NCI-H2107 treated with DMSO at 0.1 percent for 48 hours (cell line): ENCODE data around the gene RITA1.
A peak's percentile ranks its signal among the peaks of the same experiment; 100 is the strongest.

ENCODE experiments used
- DNase-seq: peaks from one replicate; lab custom pipeline; 2025; ENCODE audit not compliant: unreplicated experiment; lab: John Stamatoyannopoulos, UW

Gene RITA1

DNA sequence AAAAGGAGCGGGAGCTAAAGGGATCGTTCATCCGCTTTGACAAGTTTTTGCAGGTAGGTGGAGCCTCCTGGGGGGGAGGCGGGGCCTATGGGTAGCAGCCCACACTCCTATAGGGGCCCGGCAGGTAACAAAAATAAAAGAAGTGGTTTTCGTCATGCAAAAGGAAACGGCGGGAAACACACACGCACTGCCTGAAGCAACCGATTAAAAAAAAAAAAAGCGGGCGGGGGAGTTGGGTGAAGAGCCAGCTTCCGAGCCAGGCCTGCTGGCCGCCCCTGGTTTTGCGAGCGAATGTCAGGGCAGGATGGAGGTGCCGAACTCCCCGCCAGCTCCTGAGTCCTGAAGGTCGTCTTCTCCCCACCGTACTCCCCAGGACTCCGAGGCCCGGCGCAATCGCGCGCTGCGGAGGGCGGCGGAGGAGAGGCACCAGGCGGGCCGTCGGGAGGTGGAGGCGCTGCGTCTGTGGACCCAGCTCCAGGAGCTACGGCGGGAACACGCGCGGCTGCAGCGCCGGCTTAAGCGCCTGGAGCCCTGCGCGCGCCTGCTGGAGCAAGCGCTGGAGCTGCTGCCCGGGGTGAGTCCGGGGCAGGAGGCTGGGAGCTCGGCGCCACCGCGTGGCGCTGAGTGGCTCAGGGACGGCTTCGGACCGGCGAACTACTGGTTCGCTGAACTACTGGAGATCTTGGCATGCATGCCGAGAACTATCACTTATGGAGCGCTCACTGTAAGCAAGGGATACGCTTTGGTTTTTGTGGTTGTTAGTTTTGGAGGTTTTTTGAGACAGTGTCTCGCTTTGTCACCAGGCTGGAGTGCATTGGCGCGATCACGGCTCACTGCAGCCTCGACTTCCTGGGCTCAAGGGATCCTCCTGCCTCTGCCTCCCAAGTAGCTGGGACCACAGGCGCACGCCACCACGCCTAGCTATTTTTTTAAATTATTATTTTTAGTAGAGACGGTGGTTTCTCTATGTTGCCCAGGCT is 32.4 kb upstream of the RITA1 start:
- peak; percentile 25 for DNase-seq

DNA sequence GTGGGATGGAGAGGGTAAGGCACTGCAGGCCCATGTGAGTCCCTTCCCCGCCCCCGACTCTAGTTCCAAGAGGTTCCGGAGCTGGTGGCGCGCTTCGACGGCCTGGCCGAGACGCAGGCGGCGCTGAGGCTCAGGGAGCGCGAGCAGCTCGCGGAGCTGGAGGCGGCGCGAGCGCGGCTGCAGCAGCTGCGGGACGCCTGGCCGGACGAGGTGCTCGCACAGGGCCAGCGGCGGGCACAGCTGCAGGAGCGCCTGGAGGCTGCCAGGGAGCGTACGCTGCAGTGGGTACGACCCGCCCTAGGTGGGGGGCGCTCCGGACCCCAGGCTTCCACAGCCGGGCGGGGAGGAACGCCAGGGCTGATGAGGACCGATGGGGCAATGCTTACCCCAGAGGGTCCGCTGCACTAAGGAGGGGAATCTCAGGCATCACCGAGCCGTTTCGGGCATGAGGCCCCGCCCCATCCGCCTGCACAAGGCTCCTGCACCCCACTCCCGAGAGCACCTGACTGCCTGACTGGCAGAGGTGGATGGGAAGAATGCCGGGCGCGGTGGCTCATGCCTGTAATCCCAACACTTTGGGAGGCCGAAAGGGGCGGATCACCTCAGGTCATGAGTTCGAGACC is 31.1 kb upstream of the RITA1 start:
- DNase-seq: no peak

DNA sequence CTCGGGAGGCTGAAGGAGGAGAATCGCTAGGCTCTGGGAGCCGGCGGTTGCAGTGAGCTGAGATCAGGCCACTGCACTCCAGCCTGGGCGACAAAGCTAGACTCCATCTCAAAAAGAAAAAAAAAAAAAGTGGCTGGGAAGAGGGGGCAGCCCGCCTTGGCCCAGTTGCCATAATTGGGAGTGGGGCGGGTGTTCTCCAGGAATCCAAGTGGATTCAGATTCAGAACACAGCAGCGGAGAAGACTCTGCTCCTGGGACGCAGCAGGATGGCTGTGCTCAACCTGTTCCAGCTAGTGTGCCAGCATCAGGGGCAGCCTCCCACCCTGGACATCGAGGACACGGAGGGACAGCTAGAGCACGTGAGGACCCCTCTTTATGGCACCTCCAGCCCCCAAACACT is 30.5 kb upstream of the RITA1 start:
- no peak for DNase-seq

DNA sequence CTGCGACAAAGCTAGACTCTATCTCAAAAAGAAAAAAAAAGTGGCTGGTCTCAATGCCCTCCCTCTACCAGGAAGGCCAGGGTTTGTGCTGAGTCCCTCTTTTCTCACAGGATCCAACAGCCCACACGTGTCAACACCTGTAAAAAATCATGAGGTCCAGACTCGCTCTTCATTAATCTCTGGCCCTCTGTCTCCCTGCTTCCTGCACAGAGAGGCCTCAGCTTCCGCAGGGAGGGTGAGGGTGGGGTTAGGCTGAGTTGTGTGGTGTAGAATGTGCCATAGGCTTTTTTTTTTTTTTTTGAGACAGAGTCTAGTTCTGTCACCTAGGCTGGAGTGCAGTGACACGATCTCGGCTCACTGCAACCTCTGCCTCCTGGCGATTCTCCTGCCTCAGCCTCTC is 29.9 kb upstream of the RITA1 start:
- DNase-seq: no peak

DNA sequence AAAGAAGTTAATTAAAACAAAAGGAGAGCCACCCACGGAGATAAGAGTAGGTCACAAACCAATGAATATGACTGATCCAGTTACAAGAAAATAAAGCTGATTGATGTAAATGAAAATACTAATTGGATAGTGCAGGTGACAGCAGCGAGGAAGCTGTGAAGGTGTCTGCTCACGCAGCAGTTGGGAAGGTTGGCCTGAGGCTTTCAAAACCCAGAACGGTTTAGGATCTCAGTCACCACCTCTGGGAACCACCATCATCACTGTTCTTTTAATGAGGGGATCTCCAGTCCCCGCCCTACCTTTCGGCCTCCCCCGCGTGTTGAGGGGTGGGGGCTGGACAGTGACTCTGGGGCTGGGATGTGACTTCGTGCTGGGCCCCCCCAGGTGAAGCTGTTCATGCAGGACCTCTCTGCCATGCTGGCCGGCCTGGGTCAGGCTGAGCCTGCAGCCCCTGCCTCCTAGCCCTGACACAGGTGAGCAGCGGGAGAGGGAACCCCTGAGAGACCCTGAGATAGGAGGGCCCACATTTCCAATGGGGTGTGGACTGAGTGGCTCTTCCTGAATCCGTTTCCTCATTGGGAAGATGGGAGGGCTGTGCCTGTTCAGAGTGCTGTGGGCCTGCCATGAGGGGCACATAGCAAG is 28.2 kb upstream of the RITA1 start:
- no peak for DNase-seq

DNA sequence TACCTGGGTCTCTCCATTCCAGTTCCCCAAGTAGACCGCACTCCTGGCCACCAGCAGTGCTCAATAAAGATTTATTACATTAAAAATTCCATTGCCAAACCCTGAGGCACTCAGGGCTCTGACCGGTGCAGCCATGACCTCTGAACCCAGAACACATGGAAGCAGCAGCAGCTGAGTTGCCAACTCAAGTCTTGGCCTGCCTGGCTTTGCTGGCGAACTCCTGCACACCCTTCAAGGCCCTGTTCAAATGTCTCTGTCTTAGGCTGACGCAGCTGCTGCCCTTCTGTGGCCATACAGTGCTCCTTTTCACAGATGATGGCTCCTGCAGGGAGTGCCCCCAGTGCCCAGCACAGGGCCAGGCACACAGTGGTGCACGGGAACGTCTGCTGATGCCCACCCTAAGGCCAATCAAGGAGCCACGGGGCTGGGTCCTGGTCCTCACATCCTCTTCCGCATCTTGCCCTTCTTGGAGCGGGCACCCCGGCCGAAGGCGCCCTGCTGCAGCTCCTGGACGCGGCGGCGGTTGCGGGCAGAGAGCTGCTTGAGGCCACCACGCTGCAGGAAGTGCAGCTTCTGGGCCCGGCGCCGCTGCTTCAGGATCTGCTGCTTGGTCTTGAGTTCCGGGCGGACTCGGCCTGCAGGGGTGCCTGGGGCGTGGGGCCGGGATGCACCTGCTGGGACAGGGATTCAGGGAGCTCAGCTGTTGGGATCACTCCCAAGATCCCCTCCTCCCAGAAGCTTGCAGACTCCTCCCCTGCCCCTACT is 26.9 kb upstream of the RITA1 start:
- DNase-seq: no peak

DNA sequence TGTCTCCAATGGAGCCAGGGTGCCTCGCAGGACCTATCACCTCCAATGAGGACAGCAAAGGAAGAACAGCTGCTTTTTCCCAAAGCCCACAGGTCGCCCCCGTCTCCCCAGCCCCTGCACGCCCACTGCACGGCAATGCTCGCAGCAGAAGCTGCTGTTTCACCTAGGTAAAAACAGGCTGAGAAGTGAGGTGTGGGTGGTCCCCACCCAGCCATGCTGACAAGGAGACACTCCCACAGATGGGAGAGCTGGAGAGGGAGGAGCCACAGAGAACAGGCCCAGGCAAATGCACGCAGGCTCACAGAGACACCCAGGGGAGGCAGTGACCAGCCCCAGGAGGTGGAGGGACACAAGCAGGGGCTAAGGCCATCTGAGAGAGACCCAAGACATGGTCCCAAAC is 25.6 kb upstream of the RITA1 start:
- no peak for DNase-seq

DNA sequence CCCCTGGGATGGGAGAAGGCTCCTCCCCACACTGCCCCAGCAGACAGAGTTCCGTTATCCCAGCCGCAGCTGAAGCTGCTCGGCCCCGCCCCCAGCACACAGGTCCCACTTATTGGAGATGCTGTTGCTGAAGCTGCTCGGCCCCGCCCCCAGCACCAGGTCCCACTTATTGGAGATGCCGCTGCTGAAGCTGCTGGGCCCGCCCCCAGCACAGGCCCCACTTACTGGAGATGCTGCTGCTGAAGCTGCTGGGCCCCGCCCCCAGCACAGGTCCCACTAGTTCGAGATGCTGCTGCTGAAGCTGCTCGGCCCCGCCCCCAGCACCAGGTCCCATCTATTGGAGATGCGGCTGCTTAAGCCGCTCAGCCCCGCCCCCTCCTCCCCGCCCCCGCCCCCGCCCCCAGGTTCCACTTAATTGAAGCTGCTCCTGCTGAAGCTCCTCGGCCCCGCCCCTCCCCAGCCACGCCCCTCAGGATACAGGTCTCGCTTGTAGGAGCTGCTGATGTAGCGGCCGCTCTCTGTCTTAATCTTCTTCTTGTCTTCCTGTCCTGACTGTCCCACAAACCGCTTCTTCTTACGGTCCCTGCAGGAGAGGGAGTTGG is 24.0 kb upstream of the RITA1 start:
- DNase-seq: no peak

DNA sequence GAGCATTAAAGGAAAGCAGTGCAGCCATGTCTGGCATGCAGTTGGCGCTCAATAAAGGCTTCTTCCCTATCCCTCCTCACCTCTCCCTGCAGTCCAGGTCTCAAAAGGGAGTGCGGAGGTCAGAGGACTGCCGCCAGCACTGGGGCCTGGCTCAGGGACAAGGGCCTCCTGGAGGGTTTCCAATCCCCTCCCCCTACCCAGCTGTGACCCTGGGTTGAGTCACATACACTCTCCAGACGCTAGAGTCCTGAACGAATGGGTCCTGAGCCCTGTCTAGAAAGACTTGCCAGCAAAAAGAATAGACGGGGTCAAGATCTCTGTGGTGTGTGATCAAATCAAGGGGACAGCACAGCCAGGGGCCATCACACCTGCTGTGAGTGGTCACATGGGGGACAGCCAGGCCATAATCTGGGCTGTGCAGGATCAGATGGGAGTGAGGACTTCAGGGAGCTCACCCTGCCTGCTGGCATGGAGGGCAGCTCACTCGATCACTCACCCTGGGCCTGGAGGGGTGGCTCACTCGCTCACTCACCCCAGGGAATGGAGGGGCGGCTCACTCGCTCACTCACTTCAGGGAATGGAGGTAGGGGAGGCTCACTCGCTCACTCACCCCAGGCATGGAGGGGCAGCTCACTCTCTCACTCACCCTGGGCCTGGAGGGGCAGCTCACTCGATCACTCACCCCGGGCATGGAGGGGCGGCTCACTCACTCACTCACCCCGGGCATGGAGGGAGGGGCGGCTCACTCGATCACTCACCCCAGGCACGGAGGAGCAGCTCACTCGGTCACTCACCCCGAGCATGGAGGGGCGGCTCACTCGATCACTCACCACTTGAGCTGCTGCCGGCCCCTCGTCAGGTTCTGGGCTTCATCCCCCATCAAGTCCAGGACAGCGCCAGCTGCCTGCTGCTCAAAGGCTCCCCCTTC is 23.2 kb upstream of the RITA1 start:
- DNase-seq: no peak

DNA sequence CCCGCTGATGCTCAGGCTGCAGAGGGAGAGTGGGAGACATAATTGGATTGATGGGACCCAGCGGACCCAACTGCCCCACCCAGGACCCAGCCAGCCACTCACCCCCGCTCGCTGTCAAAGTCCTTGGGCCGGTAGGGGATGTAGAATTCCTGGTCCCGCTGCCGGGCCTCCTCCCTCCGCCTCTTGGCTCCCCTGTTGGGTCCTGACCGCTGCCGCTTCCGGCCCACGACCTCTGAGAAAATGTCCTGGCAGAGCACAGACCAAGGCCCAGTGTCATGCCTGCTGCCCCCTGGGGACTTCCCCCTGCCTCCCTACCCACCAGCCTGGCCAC is 22.5 kb upstream of the RITA1 start:
- no peak for DNase-seq

DNA sequence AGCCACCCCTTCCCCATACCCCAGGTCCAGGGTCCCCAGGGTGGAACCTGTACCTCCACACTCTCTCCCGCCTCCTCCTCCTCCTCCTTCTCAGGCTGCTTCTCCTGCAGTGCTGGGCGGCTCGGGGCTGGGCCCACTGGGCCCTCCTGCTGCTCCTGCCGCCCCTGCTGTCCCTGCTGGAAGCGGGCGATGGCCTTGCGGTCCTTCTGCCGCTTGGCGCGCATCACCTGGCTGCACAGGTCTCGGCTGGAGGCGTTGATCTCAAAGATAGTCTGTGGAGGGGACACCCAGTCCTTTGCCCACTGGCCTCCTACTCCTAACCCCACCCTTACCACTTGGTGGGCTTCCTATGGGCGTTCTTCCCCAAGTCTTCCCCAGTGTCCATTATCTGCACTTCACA is 21.5 kb upstream of the RITA1 start:
- no peak for DNase-seq

DNA sequence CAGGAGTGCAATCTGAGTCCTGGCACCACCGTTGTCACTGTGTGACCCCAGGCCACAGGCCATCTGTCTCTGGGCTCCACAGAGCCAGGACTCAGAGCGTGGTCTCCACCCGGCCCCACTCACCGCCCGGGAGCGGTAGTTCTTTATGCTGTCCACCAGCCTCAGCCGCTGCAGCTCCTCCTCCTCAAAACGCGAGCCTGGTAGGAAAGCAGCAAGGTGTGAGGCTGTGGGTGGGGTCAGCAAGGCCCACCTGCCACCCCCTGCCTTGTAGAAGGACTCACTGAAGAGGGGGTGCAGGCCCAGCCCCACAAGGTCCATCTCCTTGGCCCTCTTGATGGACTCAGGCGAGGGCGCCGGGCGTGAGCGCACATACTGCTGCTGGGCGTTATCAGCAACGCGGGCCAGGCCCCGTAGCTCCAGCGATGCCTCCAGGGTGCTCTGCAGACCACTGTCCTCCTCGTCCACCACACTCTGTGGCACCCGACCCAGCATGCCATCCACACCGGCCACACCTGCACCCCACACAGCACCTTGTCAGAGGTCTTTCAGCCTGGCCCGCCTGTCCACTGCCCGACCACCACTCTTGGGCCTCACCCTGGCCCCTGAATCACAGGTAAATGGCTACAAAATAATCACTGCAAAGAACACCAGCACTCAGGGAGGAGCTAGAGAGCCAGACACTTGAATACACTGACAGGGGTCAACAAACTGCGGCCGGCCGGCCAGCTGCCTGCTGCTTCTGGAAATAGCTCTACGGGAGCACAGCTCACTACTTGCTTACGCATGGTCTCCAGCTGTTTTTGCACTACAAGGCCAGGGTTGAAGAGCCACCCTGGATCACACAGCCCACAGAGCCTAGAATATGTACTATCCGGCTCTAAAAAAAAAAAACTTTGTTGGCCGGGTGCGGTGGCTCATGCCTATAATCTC is 19.7 kb upstream of the RITA1 start:
- no peak for DNase-seq

DNA sequence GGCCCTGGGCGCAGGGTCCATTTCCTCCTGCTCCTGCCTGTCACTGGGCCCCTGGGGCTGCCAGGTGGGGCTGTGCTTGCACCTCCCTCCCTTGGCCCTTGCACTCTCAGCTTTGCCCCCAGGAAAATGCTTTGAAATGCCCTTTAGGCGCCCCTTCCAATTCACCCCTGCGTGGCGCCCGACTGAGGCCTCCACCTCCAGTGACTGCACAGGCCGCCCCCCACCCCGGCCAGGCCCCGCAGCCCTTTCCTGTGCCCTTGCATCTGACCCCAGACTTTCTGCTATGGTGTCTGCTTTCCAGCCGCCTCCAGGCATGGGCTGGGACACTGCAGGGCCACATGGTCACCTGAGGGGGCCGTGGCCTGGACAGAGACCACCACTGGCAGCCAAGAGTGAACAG is 17.7 kb upstream of the RITA1 start:
- DNase-seq: no peak

DNA sequence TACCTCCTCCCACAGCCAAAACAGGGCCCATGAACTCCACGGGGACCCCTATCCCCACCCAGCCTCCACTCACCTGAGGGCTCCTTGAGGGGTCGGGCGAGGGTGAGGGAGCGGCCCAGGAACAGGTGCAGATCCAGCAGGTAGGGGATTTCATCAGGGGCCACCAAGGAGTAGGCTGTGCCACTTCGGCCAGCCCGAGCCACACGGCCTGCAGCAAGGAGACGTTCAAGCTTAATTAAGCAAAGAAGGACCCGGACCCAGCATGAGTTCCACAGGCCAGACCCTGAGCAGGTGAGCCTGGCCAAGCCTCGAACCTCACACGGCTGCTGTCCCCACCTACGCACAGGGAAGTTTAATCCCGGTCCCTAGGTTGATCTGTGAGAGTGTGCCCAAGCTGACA is 15.8 kb upstream of the RITA1 start:
- no peak for DNase-seq

DNA sequence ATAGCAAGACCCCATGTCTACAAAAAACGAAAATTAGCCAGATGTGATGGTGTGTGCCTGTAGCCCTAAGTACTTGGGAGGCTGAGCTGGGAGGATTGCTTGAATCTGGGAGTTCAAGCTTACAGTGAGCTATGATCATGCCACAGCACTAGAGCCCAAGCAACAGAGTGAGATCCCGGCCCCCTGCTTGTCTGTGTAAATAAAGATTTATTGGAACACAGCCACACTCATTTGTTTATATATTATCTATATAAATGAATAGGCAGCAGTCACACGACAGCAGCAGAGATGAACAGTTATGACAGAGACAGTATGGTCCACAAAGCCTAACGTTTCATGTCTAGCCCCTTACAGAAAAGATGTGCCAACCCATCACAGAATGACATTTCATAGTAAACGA is 15.1 kb upstream of the RITA1 start:
- no peak for DNase-seq

DNA sequence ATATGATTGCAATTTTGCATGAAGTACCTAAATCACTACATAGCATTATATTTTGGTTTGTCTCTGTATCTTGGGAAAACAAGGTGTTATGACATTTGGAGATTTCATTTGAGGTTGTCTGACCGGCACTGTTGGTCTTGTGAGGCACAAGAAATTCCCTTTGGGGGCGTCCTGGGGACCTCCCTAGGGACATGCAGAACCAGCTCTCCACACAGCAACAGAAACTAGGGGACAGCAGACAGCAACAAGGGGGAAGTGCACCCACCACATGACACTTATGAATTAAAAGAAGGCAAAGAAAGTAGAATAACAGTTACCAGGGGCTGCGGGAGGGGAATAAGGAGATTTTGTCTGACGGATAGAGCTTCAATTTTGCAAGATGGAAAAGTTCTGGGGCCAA is 14.6 kb upstream of the RITA1 start:
- DNase-seq: no peak

DNA sequence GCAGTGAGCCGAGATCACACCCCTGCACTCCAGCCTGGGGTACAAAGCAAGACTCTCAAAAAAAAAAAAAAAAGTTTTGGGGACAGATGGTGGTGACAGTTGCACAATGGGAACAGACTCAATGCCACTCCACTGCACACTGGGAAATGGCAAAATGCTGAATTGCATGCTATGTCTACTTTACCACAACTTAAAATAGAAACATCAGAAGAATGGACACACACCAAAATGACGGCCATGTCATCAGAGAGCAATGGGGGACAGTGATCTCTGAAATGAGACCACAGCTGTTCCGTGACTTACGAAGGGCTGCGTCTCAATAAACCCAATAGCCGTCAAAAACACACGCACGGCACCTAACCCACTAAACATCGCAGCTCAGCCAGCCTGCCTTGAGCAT is 14.0 kb upstream of the RITA1 start:
- DNase-seq: no peak

DNA sequence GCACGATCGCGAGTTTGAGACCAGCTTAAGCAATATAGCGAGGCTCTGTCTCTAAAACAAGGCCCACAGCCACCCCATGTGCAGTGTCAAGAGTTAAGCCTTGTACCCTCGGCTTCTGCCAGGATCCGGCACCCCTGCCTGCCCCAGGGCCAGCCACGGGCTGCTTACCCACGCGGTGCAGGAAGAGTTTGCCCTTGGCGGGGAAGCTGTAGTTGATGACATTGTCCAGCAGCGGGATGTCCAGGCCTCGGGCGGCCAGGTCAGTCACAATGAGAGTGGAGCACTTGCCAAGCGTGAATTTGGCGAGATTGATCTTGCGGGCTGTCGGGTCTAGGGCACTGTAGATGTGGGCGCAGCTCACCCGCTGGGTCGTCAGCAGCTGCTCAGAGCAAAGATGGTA is 13.3 kb upstream of the RITA1 start:
- no peak for DNase-seq
